Neural cell (in vitro differentiated cells): ENCODE data around the gene ANTXR1.

Experiments used
- CTCF ChIP-seq: fragments of 450-650 bp; IDR thresholded peaks from 2 replicates; pipeline ENCODE4 v1.5.1; 2014; ENCODE audit warnings: antibody characterized with exemption, mild to moderate bottlenecking, moderate library complexity; ENCODE audit not compliant: poor library complexity, severe bottlenecking
- EP300 ChIP-seq: fragments of 450-650 bp; conservative IDR thresholded peaks from 2 replicates; pipeline ENCODE4 v1.6.1; 2014; ENCODE audit warnings: antibody characterized with exemption, mild to moderate bottlenecking, moderate library complexity; ENCODE audit not compliant: poor library complexity, severe bottlenecking
- EZH2 ChIP-seq: fragments of 200-600, 300-800 bp; shearing (Covaris generic), sonication (generic); IDR thresholded peaks from 2 replicates; pipeline ENCODE4 v1.6.1; 2014; ENCODE audit warnings: antibody characterized with exemption, low read length, borderline replicate concordance, mild to moderate bottlenecking; ENCODE audit not compliant: insufficient read depth, poor library complexity, severe bottlenecking
- POLR2AphosphoS5 ChIP-seq: IDR thresholded peaks from 2 replicates; pipeline ENCODE4 v1.6.1; 2012
- SMC3 ChIP-seq: fragments of 450-650 bp; conservative IDR thresholded peaks from 2 replicates; pipeline ENCODE4 v1.6.1; 2014; ENCODE audit warnings: antibody characterized with exemption, mild to moderate bottlenecking, moderate library complexity; ENCODE audit not compliant: poor library complexity
- TAF1 ChIP-seq: IDR thresholded peaks from 2 replicates; pipeline ENCODE4 v1.6.1; 2012; ENCODE audit warnings: low read depth

DNA sequence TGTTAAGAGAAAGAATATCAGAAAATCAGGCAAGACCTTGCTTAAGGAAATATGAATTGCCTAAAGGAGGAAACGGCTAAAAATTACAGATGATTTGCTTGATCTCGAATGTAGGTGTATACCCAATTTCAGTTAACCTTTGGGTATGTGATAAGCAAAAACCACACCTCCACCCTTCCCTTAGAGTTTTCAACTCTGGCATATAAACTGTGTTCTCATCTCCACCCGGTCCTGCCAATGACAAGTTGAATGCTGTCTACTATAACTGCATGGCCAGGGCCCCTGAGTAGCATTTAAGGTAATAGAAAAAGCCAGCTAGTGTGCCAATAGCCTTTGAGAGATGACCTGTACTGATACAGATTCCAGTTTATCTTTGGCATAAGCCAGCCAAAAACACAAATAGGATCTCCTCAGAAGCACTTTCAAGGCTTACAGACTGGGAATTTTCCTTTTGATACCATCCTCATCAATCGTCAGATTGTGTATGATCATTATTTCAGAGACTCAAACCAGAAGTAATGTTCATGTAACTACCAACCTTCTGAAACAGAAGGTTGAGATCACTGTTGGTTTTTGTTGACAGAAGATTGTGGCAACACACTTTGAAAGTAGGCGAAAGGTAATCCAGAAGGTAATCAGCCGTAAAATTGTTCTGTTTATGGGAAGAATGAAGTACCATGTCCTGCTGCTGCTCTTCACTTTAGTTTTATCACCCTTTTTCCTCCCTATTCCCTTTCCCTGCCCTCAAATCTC, 211.0 kb downstream of the ANTXR1 start:
- TF ChIP-seq CTCF = no peak
- no peak for TF ChIP-seq POLR2AphosphoS5
- TF ChIP-seq EP300 = no peak
- TF ChIP-seq SMC3 = no peak
- TF ChIP-seq EZH2 = no peak
- no peak for TF ChIP-seq TAF1
